ENCODE measurements around the gene ADPRH.

Gene ADPRH

DNA sequence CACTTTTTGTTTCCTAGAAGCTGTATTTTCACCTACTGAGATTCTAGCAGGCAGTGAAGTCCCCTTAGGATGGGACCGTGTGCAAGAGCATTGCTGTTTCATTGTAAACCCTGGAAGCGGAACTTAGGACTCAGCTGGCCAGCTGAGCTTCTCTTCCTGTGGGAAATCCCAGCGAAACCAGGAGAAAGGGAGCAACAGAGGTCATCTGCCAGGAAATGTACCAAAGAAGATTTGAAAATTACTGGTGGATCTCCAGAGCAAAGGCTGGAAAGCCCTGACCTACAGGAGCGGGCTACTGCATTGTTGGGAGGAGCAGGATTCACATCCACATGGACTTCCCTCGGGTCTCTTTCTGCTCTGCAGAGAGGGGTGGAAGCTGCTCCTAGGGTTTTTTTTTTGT is 7.6 kb upstream of the ADPRH start:
- peaks cover 0 to 2% (median 0%) of the 10 kb centered on the region in 4 donors for H3K4me1 ChIP-seq
- TF ChIP-seq, protein P1, sequence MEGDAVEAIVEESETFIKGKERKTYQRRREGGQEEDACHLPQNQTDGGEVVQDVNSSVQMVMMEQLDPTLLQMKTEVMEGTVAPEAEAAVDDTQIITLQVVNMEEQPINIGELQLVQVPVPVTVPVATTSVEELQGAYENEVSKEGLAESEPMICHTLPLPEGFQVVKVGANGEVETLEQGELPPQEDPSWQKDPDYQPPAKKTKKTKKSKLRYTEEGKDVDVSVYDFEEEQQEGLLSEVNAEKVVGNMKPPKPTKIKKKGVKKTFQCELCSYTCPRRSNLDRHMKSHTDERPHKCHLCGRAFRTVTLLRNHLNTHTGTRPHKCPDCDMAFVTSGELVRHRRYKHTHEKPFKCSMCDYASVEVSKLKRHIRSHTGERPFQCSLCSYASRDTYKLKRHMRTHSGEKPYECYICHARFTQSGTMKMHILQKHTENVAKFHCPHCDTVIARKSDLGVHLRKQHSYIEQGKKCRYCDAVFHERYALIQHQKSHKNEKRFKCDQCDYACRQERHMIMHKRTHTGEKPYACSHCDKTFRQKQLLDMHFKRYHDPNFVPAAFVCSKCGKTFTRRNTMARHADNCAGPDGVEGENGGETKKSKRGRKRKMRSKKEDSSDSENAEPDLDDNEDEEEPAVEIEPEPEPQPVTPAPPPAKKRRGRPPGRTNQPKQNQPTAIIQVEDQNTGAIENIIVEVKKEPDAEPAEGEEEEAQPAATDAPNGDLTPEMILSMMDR (IDR thresholded peaks at IDR 0.05) = no peak
- H3K36me3 ChIP-seq = no peaks in the 10 kb centered on the region
- H3K27ac ChIP-seq = no peak overlapping the region
- H3K27me3 ChIP-seq = peaks cover 0 to 5% of the 10 kb centered on the region in 2 donors
- H3K9me3 ChIP-seq = no peaks in the 10 kb centered on the region
- intact Hi-C loops (cut with DNase I; ENCODE audit: low total_unique reads) = loop anchor here (10.0 kb wide), 1 partner anchor 67 kb away; no protein-coding TSS in a partner anchor
- H3K4me3 ChIP-seq = no peak overlapping the region
- no peak for DNase-seq

DNA sequence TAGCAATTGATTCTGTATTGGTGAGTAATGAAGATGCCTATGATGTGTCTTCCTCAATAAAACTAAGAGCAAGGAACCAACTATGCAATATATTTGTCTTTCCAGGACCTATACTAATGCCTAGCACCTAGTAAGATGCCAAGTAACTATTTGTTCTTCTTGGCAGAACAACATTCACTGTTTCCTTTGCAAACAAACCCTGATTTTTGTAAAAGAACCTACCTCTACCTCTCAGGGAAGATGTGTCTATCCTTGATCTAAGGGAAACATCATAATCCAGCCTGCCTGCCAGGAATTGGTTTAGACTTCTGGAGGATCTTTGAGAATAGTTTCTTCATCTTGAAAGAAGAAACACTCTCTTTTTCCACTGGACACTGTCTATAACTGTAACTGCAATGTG is 3.8 kb upstream of the ADPRH start:
- peaks cover 0 to 5% of the 10 kb centered on the region in 2 donors for H3K27me3 ChIP-seq
- intact Hi-C loops (cut with DNase I; ENCODE audit: low total_unique reads) = loop anchor here (10.0 kb wide), 1 partner anchor 71 kb away; no protein-coding TSS in a partner anchor
- no peak overlapping the region for H3K27ac ChIP-seq
- H3K4me1 ChIP-seq = peaks cover 0 to 10% (median 3%) of the 10 kb centered on the region in 4 donors
- H3K36me3 ChIP-seq = no peaks in the 10 kb centered on the region
- H3K4me3 ChIP-seq = no peak overlapping the region
- H3K9me3 ChIP-seq = no peaks in the 10 kb centered on the region
- no peak for DNase-seq
- TF ChIP-seq, protein P1 (IDR thresholded peaks at IDR 0.05) = no peak

DNA sequence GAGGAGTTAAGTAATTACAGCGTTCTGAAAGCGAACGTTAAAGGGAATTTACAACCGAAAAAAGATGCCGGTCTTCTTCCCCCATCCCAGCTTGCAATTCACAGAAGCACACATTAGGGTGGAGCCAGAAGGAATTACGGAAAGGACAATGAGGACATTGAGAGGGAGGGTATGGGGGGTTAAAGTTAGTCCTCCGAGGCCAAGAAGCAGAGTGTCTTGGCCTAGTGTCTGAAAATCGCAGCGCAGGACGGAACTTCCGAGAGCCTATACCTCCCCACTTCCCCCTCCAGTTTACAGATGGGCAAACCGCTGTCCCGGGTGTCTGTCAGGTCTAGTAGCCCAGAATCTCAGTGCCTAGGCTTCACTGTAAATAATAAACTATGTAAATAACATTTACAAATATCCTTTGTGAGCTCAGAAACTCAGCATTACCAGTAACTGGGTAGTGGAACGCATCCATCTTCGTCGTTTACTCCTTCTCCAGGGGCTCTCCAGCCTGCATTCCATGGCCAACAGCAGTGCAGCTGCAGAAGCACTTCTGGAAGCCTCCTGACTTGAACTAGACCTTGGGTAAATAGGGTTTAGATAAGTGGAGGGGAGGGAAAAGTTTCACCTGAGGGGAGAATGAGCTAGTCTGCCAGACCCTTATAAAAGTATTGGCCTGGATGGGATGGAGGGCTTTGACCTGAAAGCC is 922 bp downstream of the ADPRH start:
- intact Hi-C loops (cut with DNase I; ENCODE audit: low total_unique reads) = no loop called here
- H3K4me1 ChIP-seq = peaks cover 0 to 14% (median 3%) of the 10 kb centered on the region in 4 donors
- DNase-seq = peak; percentile 37 to 66
- H3K36me3 ChIP-seq = no peaks in the 10 kb centered on the region
- H3K4me3 ChIP-seq = peak overlapping the region; percentile 68 to 74
- H3K27ac ChIP-seq = peak overlapping the region; percentile 91 to 93
- TF ChIP-seq, protein P1 (IDR thresholded peaks at IDR 0.05) = no peak
- H3K9me3 ChIP-seq = no peaks in the 10 kb centered on the region
- no peaks in the 10 kb centered on the region for H3K27me3 ChIP-seq

DNA sequence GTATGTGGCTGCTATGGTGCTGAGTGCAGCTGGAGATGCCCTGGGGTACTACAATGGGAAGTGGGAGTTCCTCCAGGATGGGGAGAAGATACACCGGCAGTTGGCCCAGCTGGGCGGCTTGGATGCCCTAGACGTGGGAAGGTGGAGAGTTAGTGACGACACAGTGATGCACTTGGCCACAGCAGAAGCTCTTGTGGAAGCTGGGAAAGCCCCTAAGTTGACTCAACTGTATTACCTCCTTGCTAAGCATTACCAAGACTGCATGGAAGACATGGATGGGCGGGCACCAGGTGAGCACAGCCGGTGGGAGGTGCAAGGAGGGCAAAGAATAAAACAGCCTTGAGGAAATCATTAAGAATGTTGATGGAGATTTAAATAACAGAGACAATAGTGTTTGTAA is 2.9 kb downstream of the ADPRH start:
- Histone ChIP-seq H3K27ac (no peak overlapping the region), H3K4me3 (no peak overlapping the region), H3K9me3 (no peaks in the 10 kb centered on the region), H3K36me3 (peaks cover 0 to 5% (median under 1%) of the 10 kb centered on the region in 3 donors), H3K27me3 (no peaks in the 10 kb centered on the region), H3K4me1 (peaks cover 0 to 14% (median 3%) of the 10 kb centered on the region in 4 donors)
- intact Hi-C loops (cut with DNase I; ENCODE audit: low total_unique reads) = no loop called here
- TF ChIP-seq, protein P1 (IDR thresholded peaks at IDR 0.05) = no peak
- no peak for DNase-seq

DNA sequence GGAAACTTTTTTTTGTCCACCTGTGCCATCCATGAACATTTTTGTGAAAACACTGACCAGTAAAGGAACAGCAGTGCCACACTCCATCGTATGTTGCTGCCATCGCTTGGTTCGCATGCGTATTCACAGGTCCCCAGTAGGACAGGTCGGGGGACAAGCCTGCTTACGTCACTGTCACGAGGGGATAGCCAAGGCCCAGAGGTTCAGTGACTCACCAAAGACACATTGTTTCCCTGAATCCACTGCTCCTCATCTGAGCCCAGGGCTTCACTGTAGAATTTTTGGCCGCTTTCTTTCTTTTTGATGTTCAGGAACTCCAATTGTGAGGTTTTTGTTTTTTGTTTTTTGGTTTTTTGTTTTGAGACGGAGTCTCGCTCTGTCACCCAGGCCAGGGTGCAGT is 5.9 kb downstream of the ADPRH start:
- Histone ChIP-seq H3K36me3 (peaks cover 0 to 5% (median 5%) of the 10 kb centered on the region in 3 donors), H3K4me1 (peaks cover 0 to 7% (median 3%) of the 10 kb centered on the region in 4 donors), H3K9me3 (no peaks in the 10 kb centered on the region), H3K27me3 (no peaks in the 10 kb centered on the region), H3K4me3 (no peak overlapping the region), H3K27ac (no peak overlapping the region)
- DNase-seq = no peak
- intact Hi-C loops (cut with DNase I; ENCODE audit: low total_unique reads) = no loop called here
- TF ChIP-seq, protein P1 (IDR thresholded peaks at IDR 0.05) = no peak
